K562 (cell line): Measurements from ENCODE around the gene GALNT16. TPM values are rescaled to one million over a fixed set of nuclear protein-coding genes. Genes with fewer than 3 reads are reported as not detected.

Source experiments
- BCOR ChIP-seq: fragments of 450-650 bp; IDR thresholded peaks from 2 replicates; pipeline ENCODE4 v1.6.1; 2016
- GTF2E2 ChIP-seq: fragments of 200-800 bp; sonication (Bioruptor generic); IDR thresholded peaks from 2 replicates; pipeline ENCODE4 v1.6.1; 2016; ENCODE audit warnings: missing genetic modification characterization, missing compliant biosample characterization
- GTF2F1 ChIP-seq: IDR thresholded peaks from 2 replicates; pipeline ENCODE4 v1.6.1; 2011; ENCODE audit warnings: low read depth, low read length, improper control_type of control experiment
- HMG20A ChIP-seq: fragments of 450-650 bp; formaldehyde crosslinking; conservative IDR thresholded peaks from 2 replicates; pipeline ENCODE4 v1.4.0; 2020; ENCODE audit warnings: mild to moderate bottlenecking, mixed read lengths
- KDM4B ChIP-seq, 2 experiments: fragments of 450-650 bp in 1 of 2; sonication (generic) in 1 of 2; IDR thresholded peaks; 2 replicates each; pipeline ENCODE4 v1.6.1; 2016 to 2017; ENCODE audit warnings: borderline replicate concordance in 2 of 2, antibody characterized with exemption in 1 of 2, low read depth in 1 of 2, mild to moderate bottlenecking in 1 of 2
- KHSRP ChIP-seq: fragments of 450-650 bp; IDR thresholded peaks from 2 replicates; pipeline ENCODE4 v1.6.1; 2017
- MEF2D ChIP-seq: conservative IDR thresholded peaks from 2 replicates; pipeline ENCODE4 v1.6.1; 2016; ENCODE audit warnings: low read depth, missing genetic modification characterization, missing compliant biosample characterization
- MTA2 ChIP-seq: fragments of 450-650 bp; IDR thresholded peaks from 2 replicates; pipeline ENCODE4 v1.6.1; 2016; ENCODE audit warnings: low read depth
- MXI1 ChIP-seq: IDR thresholded peaks from 2 replicates; pipeline ENCODE4 v1.6.1; 2011; ENCODE audit warnings: low read depth, mild to moderate bottlenecking, improper control_type of control experiment, low read length
- POLR2A ChIP-seq: fragments of 450-650 bp; conservative IDR thresholded peaks from 2 replicates; pipeline ENCODE4 v1.6.1; 2016
- SIN3B ChIP-seq: fragments of 450-650 bp; IDR thresholded peaks from 2 replicates; pipeline ENCODE4 v1.6.1; 2017; ENCODE audit warnings: low read depth, mild to moderate bottlenecking, moderate library complexity
- SMAD2 ChIP-seq: fragments of 150-350 bp; IDR thresholded peaks from 2 replicates; pipeline ENCODE4 v1.6.1; 2014; ENCODE audit warnings: low read depth, mild to moderate bottlenecking, low read length
- SPI1 ChIP-seq: IDR thresholded peaks from 2 replicates; pipeline ENCODE4 v1.6.1; 2011; ENCODE audit warnings: low read depth, low read length, control low read depth, borderline replicate concordance
- STAG1 ChIP-seq: sonication (generic); formaldehyde crosslinking; IDR thresholded peaks from 2 replicates; pipeline ENCODE4 v1.5.0; 2020; ENCODE audit warnings: missing genetic modification reagents, borderline replicate concordance
- STAT5A ChIP-seq: IDR thresholded peaks from 2 replicates; pipeline ENCODE4 v1.6.1; 2012; ENCODE audit warnings: low read length, inconsistent platforms, borderline replicate concordance
- TAF9B ChIP-seq: fragments of 450-650 bp; IDR thresholded peaks from 2 replicates; pipeline ENCODE4 v1.6.1; 2018; ENCODE audit warnings: mild to moderate bottlenecking; ENCODE audit not compliant: partially characterized antibody
- TAL1 ChIP-seq: fragments of 450-650 bp; IDR thresholded peaks from 2 replicates; pipeline ENCODE4 v1.6.1; 2016; ENCODE audit warnings: mild to moderate bottlenecking
- TFAM ChIP-seq: fragments of 250-450 bp; sonication (Bioruptor Pico); conservative IDR thresholded peaks from 2 replicates; pipeline ENCODE4 v1.5.0; 2021; ENCODE audit warnings: mild to moderate bottlenecking, moderate library complexity
- XRCC5 ChIP-seq: fragments of 200-400 bp; formaldehyde crosslinking; IDR thresholded peaks from 2 replicates; pipeline ENCODE4 v1.6.1; 2017; ENCODE audit warnings: low read depth, mild to moderate bottlenecking, low read length
- ZNF347 ChIP-seq: fragments of 450-650 bp; formaldehyde crosslinking; IDR thresholded peaks from 2 replicates; pipeline ENCODE4 v1.4.0; 2020; ENCODE audit warnings: low read depth, mild to moderate bottlenecking, moderate library complexity
- ZNF57 ChIP-seq: fragments of 450-650 bp; formaldehyde crosslinking; IDR thresholded peaks from 2 replicates; pipeline ENCODE4 v1.4.0; 2020; ENCODE audit warnings: mild to moderate bottlenecking, moderate library complexity
- polyA plus RNA-seq, 8 experiments: library from polyadenylated mRNA; depleted of rRNA in 4 of 8; stranded (reverse) in 5 of 8; unstranded in 3 of 8; fragments of >200 nt; fragmentation: Nextera tagmentation in 2 of 8; fragmentation: Illumina TruSeq in 1 of 8; extraction: Ambion mirVana in 2 of 8; extraction: Trizol in 1 of 8; gene quantifications; 2 replicates each; pipeline versions ENCODE4 v1.2.1 to v1.2.3, GENCODE V29; 2011 to 2014; ENCODE audit warnings: inconsistent platforms in 1 of 8, missing spikeins in 1 of 8
- total RNA-seq, 7 experiments: library from RNA; depleted of rRNA in 6 of 7; stranded (reverse); fragments of >200 nt in 6 of 7; fragmentation: Illumina TruSeq in 2 of 7; extraction: Trizol in 2 of 7; gene quantifications; 2 replicates each; pipeline versions ENCODE4 v1.2.1 to v1.2.3, GENCODE V29; 2011 to 2021; ENCODE audit warnings: low replicate concordance in 1 of 7
- TF ChIP-seq, protein P1 (sequence below): fragments of 450-650 bp; IDR thresholded peaks from 2 replicates; pipeline ENCODE4 v1.7.1; 2018; ENCODE audit warnings: mild to moderate bottlenecking, low read depth; ENCODE audit not compliant: partially characterized antibody
- TF ChIP-seq, protein P2 (sequence below): fragments of 450-650 bp; formaldehyde crosslinking; IDR thresholded peaks from 2 replicates; pipeline ENCODE4 v1.4.0; 2022; ENCODE audit warnings: missing genetic modification characterization
- TF ChIP-seq, protein P3 (sequence below): fragments of 250-450 bp; sonication (Bioruptor Pico); IDR thresholded peaks from 2 replicates; pipeline ENCODE4 v1.8.0; 2022; ENCODE audit warnings: moderate library complexity, mild to moderate bottlenecking, inconsistent platforms
- TF ChIP-seq, protein P4 (sequence below): IDR thresholded peaks from 2 replicates; pipeline ENCODE4 v1.6.1; 2014; ENCODE audit warnings: antibody characterized with exemption

Gene GALNT16
- total and polyA plus RNA-seq, 9 of the 15 experiments (the other 6 are each of a cell fraction or from before 2014, with no cell fraction given), result not detected

DNA sequence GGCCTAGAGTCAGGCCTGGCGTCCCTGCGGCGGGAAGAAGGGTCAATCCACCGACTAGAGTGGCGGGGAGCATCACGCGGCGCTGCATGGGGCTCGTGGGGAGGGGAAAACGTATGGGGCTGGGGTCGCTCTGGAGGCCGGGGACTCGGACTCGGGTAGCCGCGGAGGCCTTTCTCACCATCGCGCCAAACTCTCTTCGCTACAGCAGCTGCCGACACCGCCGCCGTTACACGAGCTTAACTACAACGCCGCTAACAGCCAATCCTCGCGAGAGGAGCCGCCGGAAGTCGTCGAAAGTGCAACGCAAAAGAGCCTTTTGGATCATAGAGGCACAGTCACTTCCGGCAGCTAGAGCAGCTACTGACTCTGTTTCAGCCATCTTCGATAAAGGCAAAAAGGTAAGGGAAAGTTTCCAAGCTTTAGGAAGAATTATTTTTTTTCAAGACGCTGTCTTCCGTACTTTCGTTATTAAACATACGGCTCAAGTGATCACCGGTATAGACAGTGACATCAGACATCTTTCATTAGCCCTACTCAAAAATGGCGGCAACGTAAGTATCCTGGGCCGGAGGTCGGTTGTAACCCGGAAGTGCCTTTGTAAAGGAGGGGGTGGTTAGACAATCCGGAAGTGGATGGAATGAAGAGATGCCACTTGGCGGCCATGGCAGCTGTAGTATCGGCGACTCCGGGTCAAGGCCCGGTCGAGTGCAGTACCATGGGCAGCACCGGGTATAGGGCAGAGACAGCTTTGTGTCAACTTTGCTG lies 138.3 kb downstream of the GALNT16 start, which contains the start of the genes ERH and SLC39A9 (continued):
- TF ChIP-seq, protein P1, sequence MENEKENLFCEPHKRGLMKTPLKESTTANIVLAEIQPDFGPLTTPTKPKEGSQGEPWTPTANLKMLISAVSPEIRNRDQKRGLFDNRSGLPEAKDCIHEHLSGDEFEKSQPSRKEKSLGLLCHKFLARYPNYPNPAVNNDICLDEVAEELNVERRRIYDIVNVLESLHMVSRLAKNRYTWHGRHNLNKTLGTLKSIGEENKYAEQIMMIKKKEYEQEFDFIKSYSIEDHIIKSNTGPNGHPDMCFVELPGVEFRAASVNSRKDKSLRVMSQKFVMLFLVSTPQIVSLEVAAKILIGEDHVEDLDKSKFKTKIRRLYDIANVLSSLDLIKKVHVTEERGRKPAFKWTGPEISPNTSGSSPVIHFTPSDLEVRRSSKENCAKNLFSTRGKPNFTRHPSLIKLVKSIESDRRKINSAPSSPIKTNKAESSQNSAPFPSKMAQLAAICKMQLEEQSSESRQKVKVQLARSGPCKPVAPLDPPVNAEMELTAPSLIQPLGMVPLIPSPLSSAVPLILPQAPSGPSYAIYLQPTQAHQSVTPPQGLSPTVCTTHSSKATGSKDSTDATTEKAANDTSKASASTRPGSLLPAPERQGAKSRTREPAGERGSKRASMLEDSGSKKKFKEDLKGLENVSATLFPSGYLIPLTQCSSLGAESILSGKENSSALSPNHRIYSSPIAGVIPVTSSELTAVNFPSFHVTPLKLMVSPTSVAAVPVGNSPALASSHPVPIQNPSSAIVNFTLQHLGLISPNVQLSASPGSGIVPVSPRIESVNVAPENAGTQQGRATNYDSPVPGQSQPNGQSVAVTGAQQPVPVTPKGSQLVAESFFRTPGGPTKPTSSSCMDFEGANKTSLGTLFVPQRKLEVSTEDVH, result peak; percentile 95
- TF ChIP-seq STAG1 (CRISPR knock-in tag) (no peak), MTA2 (no peak), TAL1 (no peak), GTF2F1 (no peak), ZNF347 (CRISPR knock-in tag) (no peak), GTF2E2 (tag) (peak; percentile 82; the same call in 1 of the 2 replicates), TAF9B (no peak), TFAM (CRISPR knock-in tag) (no peak), MEF2D (tag) (peak; percentile 78), XRCC5 (no peak), SIN3B (peak; percentile 64), STAT5A (no peak), POLR2A (peak; percentile 85), MXI1 (no peak), ZNF57 (CRISPR knock-in tag) (no peak), KHSRP (no peak), SMAD2 (no peak), KDM4B (IDR thresholded peaks at IDR 0.05; ENCODE audit: borderline replicate concordance in 2 of 2, low read depth in 1 of 2) (0 out of 4 replicates have a peak, but pooled peaks of 1 of the 2 experiments have one; percentile 33), SPI1 (peak; percentile 58; the same call in 1 of the 2 replicates), BCOR (no peak), HMG20A (CRISPR knock-in tag) (no peak)
- TF ChIP-seq, protein P2, sequence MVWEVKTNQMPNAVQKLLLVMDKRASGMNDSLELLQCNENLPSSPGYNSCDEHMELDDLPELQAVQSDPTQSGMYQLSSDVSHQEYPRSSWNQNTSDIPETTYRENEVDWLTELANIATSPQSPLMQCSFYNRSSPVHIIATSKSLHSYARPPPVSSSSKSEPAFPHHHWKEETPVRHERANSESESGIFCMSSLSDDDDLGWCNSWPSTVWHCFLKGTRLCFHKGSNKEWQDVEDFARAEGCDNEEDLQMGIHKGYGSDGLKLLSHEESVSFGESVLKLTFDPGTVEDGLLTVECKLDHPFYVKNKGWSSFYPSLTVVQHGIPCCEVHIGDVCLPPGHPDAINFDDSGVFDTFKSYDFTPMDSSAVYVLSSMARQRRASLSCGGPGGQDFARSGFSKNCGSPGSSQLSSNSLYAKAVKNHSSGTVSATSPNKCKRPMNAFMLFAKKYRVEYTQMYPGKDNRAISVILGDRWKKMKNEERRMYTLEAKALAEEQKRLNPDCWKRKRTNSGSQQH, result no peak
- TF ChIP-seq, protein P3, sequence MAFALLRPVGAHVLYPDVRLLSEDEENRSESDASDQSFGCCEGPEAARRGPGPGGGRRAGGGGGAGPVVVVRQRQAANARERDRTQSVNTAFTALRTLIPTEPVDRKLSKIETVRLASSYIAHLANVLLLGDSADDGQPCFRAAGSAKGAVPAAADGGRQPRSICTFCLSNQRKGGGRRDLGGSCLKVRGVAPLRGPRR (CRISPR knock-in tag), result no peak
- TF ChIP-seq, protein P4, sequence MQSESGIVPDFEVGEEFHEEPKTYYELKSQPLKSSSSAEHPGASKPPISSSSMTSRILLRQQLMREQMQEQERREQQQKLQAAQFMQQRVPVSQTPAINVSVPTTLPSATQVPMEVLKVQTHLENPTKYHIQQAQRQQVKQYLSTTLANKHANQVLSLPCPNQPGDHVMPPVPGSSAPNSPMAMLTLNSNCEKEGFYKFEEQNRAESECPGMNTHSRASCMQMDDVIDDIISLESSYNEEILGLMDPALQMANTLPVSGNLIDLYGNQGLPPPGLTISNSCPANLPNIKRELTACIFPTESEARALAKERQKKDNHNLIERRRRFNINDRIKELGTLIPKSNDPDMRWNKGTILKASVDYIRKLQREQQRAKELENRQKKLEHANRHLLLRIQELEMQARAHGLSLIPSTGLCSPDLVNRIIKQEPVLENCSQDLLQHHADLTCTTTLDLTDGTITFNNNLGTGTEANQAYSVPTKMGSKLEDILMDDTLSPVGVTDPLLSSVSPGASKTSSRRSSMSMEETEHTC, result no peak
